Activated naive CD4-positive, alpha-beta T cell (primary cell): ENCODE data around the gene TMPRSS11A.

Source experiments
- DNase-seq, 4 experiments: peaks; one replicate each; lab custom pipeline; 2025; lab: John Stamatoyannopoulos, UW

Gene TMPRSS11A

GRCh38 chr4:67963356-67963755 is at the start of gene TMPRSS11A:
TSS of gene TMPRSS11A (minus strand) at chr4:67963493. CDS start at chr4:67963393, 100 bp downstream.
- DNase-seq: no peak

- DNase-seq: no peak
Measured at GRCh38 chr4:68011684-68012083, 48.4 kb upstream of the TMPRSS11A start.

GRCh38 chr4:68002906-68003305 is 39.6 kb upstream of the TMPRSS11A start:
- DNase-seq: no peak

GRCh38 chr4:67996127-67996526 is 32.8 kb upstream of the TMPRSS11A start:
- no peak for DNase-seq

GRCh38 chr4:67988991-67989390 is 25.7 kb upstream of the TMPRSS11A start:
- DNase-seq: no peak

GRCh38 chr4:67983333-67983732 is 20.0 kb upstream of the TMPRSS11A start:
- DNase-seq: no peak

- DNase-seq: no peak
Measured at GRCh38 chr4:67980512-67980911, 17.2 kb upstream of the TMPRSS11A start.

- no peak for DNase-seq
Measured at GRCh38 chr4:67973608-67974007, 10.3 kb upstream of the TMPRSS11A start.

- DNase-seq: no peak
Measured at GRCh38 chr4:67954890-67955289, 8.4 kb downstream of the TMPRSS11A start.

- no peak for DNase-seq
Measured at GRCh38 chr4:67941074-67941473, 22.2 kb downstream of the TMPRSS11A start.

- no peak for DNase-seq
Measured at GRCh38 chr4:67940506-67940905, 22.8 kb downstream of the TMPRSS11A start.

GRCh38 chr4:67939195-67939594 is 24.1 kb downstream of the TMPRSS11A start:
- no peak for DNase-seq

- no peak for DNase-seq
Measured at GRCh38 chr4:67935888-67936287, 27.4 kb downstream of the TMPRSS11A start.

- no peak for DNase-seq
Measured at GRCh38 chr4:67934628-67935027, 28.7 kb downstream of the TMPRSS11A start.

- DNase-seq: no peak
Measured at GRCh38 chr4:67933755-67934154, 29.5 kb downstream of the TMPRSS11A start.

- DNase-seq: no peak
Measured at GRCh38 chr4:67933038-67933437, 30.3 kb downstream of the TMPRSS11A start.

GRCh38 chr4:67931256-67931655 is 32.0 kb downstream of the TMPRSS11A start:
- DNase-seq: no peak

- no peak for DNase-seq
Measured at GRCh38 chr4:67929426-67929825, 33.9 kb downstream of the TMPRSS11A start.

- DNase-seq: no peak
Measured at GRCh38 chr4:67928546-67928945, 34.7 kb downstream of the TMPRSS11A start.

- no peak for DNase-seq
Measured at GRCh38 chr4:67927251-67927650, 36.0 kb downstream of the TMPRSS11A start.

GRCh38 chr4:67926485-67926884 is 36.8 kb downstream of the TMPRSS11A start:
- no peak for DNase-seq

- no peak for DNase-seq
Measured at GRCh38 chr4:67922697-67923096, 40.6 kb downstream of the TMPRSS11A start.

GRCh38 chr4:67918428-67918827 is 44.9 kb downstream of the TMPRSS11A start:
- no peak for DNase-seq

- no peak for DNase-seq
Measured at GRCh38 chr4:67915400-67915966, 47.8 kb downstream of the TMPRSS11A start.

- no peak for DNase-seq
Measured at GRCh38 chr4:67912080-67912479, 51.2 kb downstream of the TMPRSS11A start.
